Measurements from ENCODE around the gene CDR2L.

Gene CDR2L

GRCh38 chr17:75009139-75009724 is 21.8 kb downstream of the CDR2L start:
- TF ChIP-seq CTCF (IDR thresholded peaks at IDR 0.05; ENCODE audit: borderline replicate concordance, control extremely low read depth, extremely low read depth, insufficient read depth, missing control alignments) = no peak
- in situ Hi-C loops (cut with MboI; ENCODE audit: low sequenced_read_pairs, unreplicated experiment) = no loop called here
- DNase-seq (ENCODE audit: low spot score) = no peak

- in situ Hi-C loops (cut with MboI; ENCODE audit: low sequenced_read_pairs, unreplicated experiment) = no loop called here
- no peak for DNase-seq (ENCODE audit: low spot score)
- no peak for TF ChIP-seq CTCF (IDR thresholded peaks at IDR 0.05; ENCODE audit: borderline replicate concordance, control extremely low read depth, extremely low read depth, insufficient read depth, missing control alignments)
These were observed 23.4 kb downstream of the CDR2L start for GRCh38 chr17:75010683-75011400.

GRCh38 chr17:75011401-75012095 is 24.1 kb downstream of the CDR2L start:
- DNase-seq (ENCODE audit: low spot score) = no peak
- in situ Hi-C loops (cut with MboI; ENCODE audit: low sequenced_read_pairs, unreplicated experiment) = no loop called here
- TF ChIP-seq CTCF (IDR thresholded peaks at IDR 0.05; ENCODE audit: borderline replicate concordance, control extremely low read depth, extremely low read depth, insufficient read depth, missing control alignments) = no peak

GRCh38 chr17:75012096-75012345 is 24.6 kb downstream of the CDR2L start:
- DNase-seq (ENCODE audit: low spot score) = no peak
- in situ Hi-C loops (cut with MboI; ENCODE audit: low sequenced_read_pairs, unreplicated experiment) = no loop called here
- TF ChIP-seq CTCF (IDR thresholded peaks at IDR 0.05; ENCODE audit: borderline replicate concordance, control extremely low read depth, extremely low read depth, insufficient read depth, missing control alignments) = no peak

- TF ChIP-seq CTCF (IDR thresholded peaks at IDR 0.05; ENCODE audit: borderline replicate concordance, control extremely low read depth, extremely low read depth, insufficient read depth, missing control alignments) = peak; percentile 33
- in situ Hi-C loops (cut with MboI; ENCODE audit: low sequenced_read_pairs, unreplicated experiment) = no loop called here
- DNase-seq (ENCODE audit: low spot score) = peak; percentile 96
These were observed 25.1 kb downstream of the CDR2L start, which contains the start of gene MRPL58 for GRCh38 chr17:75012346-75013091. MRPL58 (plus strand) TSS chr17:75012670; CDS start chr17:75012687, 17 bp downstream.

- in situ Hi-C loops (cut with MboI; ENCODE audit: low sequenced_read_pairs, unreplicated experiment) = no loop called here
- DNase-seq (ENCODE audit: low spot score) = no peak
- TF ChIP-seq CTCF (IDR thresholded peaks at IDR 0.05; ENCODE audit: borderline replicate concordance, control extremely low read depth, extremely low read depth, insufficient read depth, missing control alignments) = no peak
These were observed 25.7 kb downstream of the CDR2L start for GRCh38 chr17:75013092-75013559.
